Measurements from ENCODE around the gene ZNF70. TPM values are rescaled to one million over a fixed set of nuclear protein-coding genes. Genes with fewer than 3 reads are reported as not detected.

The ZNF70 gene
- total RNA-seq, 1 donor from 2014 or later: 3.9 TPM

DNA sequence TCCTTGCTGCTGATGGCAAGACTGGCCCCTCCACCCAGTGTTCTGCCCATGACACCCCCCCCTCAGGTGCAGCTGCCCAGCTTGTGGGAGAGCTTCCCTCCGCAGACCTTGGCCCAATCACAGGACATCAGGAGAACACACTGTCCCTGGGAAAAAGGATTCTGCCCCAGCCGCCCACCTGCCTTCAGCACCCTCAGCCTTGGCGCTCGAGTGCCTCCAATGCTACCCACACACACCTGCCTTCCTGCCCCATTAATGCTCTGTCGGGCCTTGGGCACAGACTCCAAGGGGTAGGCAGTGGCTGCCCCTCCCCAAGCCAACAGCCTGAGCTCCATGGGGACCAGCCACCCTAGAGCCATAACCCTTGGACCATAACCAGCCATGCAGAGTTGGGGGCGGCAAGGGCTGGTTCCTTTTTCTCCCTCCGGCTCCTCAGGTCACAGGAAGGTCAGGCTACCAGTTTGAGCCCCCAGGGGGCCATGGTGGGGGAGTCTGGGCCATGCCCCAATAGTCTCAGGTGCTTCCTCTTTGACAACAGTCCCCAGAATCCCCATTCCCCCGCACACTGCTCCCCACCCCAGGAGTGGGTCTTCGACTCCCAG is 1.3 kb upstream of the ZNF70 start:
- Histone ChIP-seq H3F3A (ENCODE audit: low read depth) (peaks cover 15% of the 10 kb centered on the region), H2AFZ (replicated peaks) (no peak overlapping the region), H3K36me3 (no peaks in the 10 kb centered on the region), H3K4me2 (peak overlapping the region; percentile 87), H4K20me1 (ENCODE audit: low read depth) (no peaks in the 10 kb centered on the region), H3K4me1 (peaks cover 7% of the 10 kb centered on the region), H3K27me3 (no peaks in the 10 kb centered on the region), H3K79me2 (ENCODE audit: low read depth) (no peaks in the 10 kb centered on the region), H3K9ac (no peak overlapping the region), H3K9me3 (ENCODE audit: low read depth) (no peaks in the 10 kb centered on the region), H3K4me3 (peak overlapping the region; percentile 88), H3K27ac (no peak overlapping the region)
- H3K9me3 Mint-ChIP-seq: no peaks in the 10 kb centered on the region
- DNase-seq (ENCODE audit: low spot score): no peak
- H3K36me3 Mint-ChIP-seq: no peaks in the 10 kb centered on the region
- peak overlapping the region; percentile 42 for H3K27ac Mint-ChIP-seq
- peak overlapping the region; percentile 87 for H3K4me3 Mint-ChIP-seq
- peaks cover 2% of the 10 kb centered on the region for H3K27me3 Mint-ChIP-seq (ENCODE audit: insufficient read depth, low read depth)
- TF ChIP-seq EZH2phosphoT487 (IDR thresholded peaks at IDR 0.05) (no peak), CTCF (IDR thresholded peaks at IDR 0.05) (no peak), EZH2 (IDR thresholded peaks at IDR 0.05) (no peak)
- H3K4me1 Mint-ChIP-seq: peaks cover 33% of the 10 kb centered on the region

GRCh38 chr22:23751441-23751996 is 607 bp upstream of the ZNF70 start:
- Mint-ChIP-seq H3K4me1 (peaks cover 29% of the 10 kb centered on the region), H3K27ac (peak overlapping the region; percentile 53), H3K9me3 (no peaks in the 10 kb centered on the region), H3K36me3 (peaks cover 2% of the 10 kb centered on the region), H3K4me3 (peak overlapping the region; percentile 87), H3K27me3 (ENCODE audit: insufficient read depth, low read depth) (peaks cover 5% of the 10 kb centered on the region)
- no peak for TF ChIP-seq EZH2phosphoT487 (IDR thresholded peaks at IDR 0.05)
- peaks cover 10% of the 10 kb centered on the region for H3F3A ChIP-seq (ENCODE audit: low read depth)
- H3K4me2 ChIP-seq: peak overlapping the region; percentile 87
- peak overlapping the region; percentile 87 for H2AFZ ChIP-seq (replicated peaks)
- peak overlapping the region; percentile 88 for H3K4me3 ChIP-seq
- no peaks in the 10 kb centered on the region for H3K79me2 ChIP-seq (ENCODE audit: low read depth)
- H3K9ac ChIP-seq: peak overlapping the region; percentile 61
- no peaks in the 10 kb centered on the region for H3K27me3 ChIP-seq
- peak; percentile 68 for DNase-seq (ENCODE audit: low spot score)
- H3K36me3 ChIP-seq: no peaks in the 10 kb centered on the region
- H3K27ac ChIP-seq: peak overlapping the region; percentile 82
- peaks cover 7% of the 10 kb centered on the region for H3K4me1 ChIP-seq
- no peaks in the 10 kb centered on the region for H4K20me1 ChIP-seq (ENCODE audit: low read depth)
- no peaks in the 10 kb centered on the region for H3K9me3 ChIP-seq (ENCODE audit: low read depth)

DNA sequence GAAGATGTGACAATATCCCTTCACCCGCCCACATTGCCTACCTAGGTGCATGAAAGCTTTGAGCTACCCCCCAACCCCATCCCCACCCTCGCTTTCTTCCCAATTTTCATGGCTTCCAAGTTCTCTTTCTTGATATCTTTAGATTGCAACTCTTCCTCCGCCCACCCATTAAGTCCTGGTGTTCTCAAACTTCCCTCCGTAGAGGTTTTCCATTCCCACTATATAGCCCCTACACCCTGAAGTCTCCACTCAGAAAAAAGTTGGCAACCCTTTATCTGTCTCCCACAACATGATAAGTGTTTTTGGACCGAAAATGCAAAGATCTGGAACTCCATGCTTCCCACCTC is 572 bp downstream of the ZNF70 start:
- peak overlapping the region; percentile 86 for H2AFZ ChIP-seq (replicated peaks)
- H3K79me2 ChIP-seq (ENCODE audit: low read depth): no peaks in the 10 kb centered on the region
- no peaks in the 10 kb centered on the region for H3K9me3 ChIP-seq (ENCODE audit: low read depth)
- H3K4me1 ChIP-seq: peaks cover 7% of the 10 kb centered on the region
- peaks cover 9% of the 10 kb centered on the region for H3F3A ChIP-seq (ENCODE audit: low read depth)
- H3K9ac ChIP-seq: peak overlapping the region; percentile 55
- H3K4me2 ChIP-seq: peak overlapping the region; percentile 95
- no peak overlapping the region for H3K27ac ChIP-seq
- H3K36me3 Mint-ChIP-seq: peaks cover 2% of the 10 kb centered on the region
- H3K4me3 ChIP-seq: peak overlapping the region; percentile 88
- no peak for TF ChIP-seq EZH2 (IDR thresholded peaks at IDR 0.05)
- peak overlapping the region; percentile 86 for H3K4me3 Mint-ChIP-seq
- H4K20me1 ChIP-seq (ENCODE audit: low read depth): no peaks in the 10 kb centered on the region
- no peak for DNase-seq (ENCODE audit: low spot score)
- no peak overlapping the region for H3K27ac Mint-ChIP-seq
- H3K9me3 Mint-ChIP-seq: no peaks in the 10 kb centered on the region
- H3K36me3 ChIP-seq: no peaks in the 10 kb centered on the region
- H3K4me1 Mint-ChIP-seq: peaks cover 28% of the 10 kb centered on the region
- H3K27me3 Mint-ChIP-seq (ENCODE audit: insufficient read depth, low read depth): peaks cover 5% of the 10 kb centered on the region
- H3K27me3 ChIP-seq: no peaks in the 10 kb centered on the region

- Mint-ChIP-seq H3K36me3 (peaks cover 7% of the 10 kb centered on the region), H3K27me3 (ENCODE audit: insufficient read depth, low read depth) (peaks cover 5% of the 10 kb centered on the region)
- DNase-seq (ENCODE audit: low spot score): no peak
These were observed 1.0 kb downstream of the ZNF70 start for GRCh38 chr22:23749841-23750301.

More at GRCh38 chr22:23749841-23750301, 1.0 kb downstream of the ZNF70 start:
- H3K4me2 ChIP-seq: peak overlapping the region; percentile 95
- no peak overlapping the region for H2AFZ ChIP-seq (replicated peaks)
- no peaks in the 10 kb centered on the region for H3K27me3 ChIP-seq
- no peaks in the 10 kb centered on the region for H3K9me3 ChIP-seq (ENCODE audit: low read depth)
- no peak overlapping the region for H3K27ac ChIP-seq
- H3K4me3 Mint-ChIP-seq: peak overlapping the region; percentile 86
- H3K79me2 ChIP-seq (ENCODE audit: low read depth): no peaks in the 10 kb centered on the region
- H4K20me1 ChIP-seq (ENCODE audit: low read depth): no peaks in the 10 kb centered on the region
- no peak overlapping the region for H3K9ac ChIP-seq
- peaks cover 9% of the 10 kb centered on the region for H3F3A ChIP-seq (ENCODE audit: low read depth)
- TF ChIP-seq EZH2 (IDR thresholded peaks at IDR 0.05): no peak
- TF ChIP-seq EZH2phosphoT487 (IDR thresholded peaks at IDR 0.05): no peak
- no peak for TF ChIP-seq CTCF (IDR thresholded peaks at IDR 0.05)
- H3K4me3 ChIP-seq: peak overlapping the region; percentile 88
- peaks cover 24% of the 10 kb centered on the region for H3K4me1 Mint-ChIP-seq
- peaks cover 7% of the 10 kb centered on the region for H3K4me1 ChIP-seq
- no peaks in the 10 kb centered on the region for H3K9me3 Mint-ChIP-seq
- H3K36me3 ChIP-seq: no peaks in the 10 kb centered on the region
- H3K27ac Mint-ChIP-seq: no peak overlapping the region

All from neural progenitor cell (in vitro differentiated cells).